NT2/D1 (cell line): Measurements from ENCODE around the gene AKT2.

ENCODE experiments used
- DNase-seq: peaks from one replicate; pipeline ENCODE4 v3.0.0-alpha.2; 2011; ENCODE audit warnings: low read depth, low spot score
- H3K27me3 ChIP-seq: 2 replicates; pipeline ENCODE4 v1.6.0; 2011; ENCODE audit warnings: mild to moderate bottlenecking; ENCODE audit not compliant: insufficient read length, insufficient read depth
- H3K36me3 ChIP-seq: 2 replicates; pipeline ENCODE4 v1.6.1; 2011; ENCODE audit warnings: mild to moderate bottlenecking, low read length, mixed read lengths; ENCODE audit not compliant: insufficient read depth, insufficient read length
- H3K4me1 ChIP-seq: 2 replicates; pipeline ENCODE4 v1.5.1; 2011; ENCODE audit not compliant: insufficient read depth, insufficient read length
- H3K4me3 ChIP-seq: 2 replicates; pipeline ENCODE4 v1.5.1; 2011; ENCODE audit warnings: low read depth; ENCODE audit not compliant: insufficient read length
- H3K9ac ChIP-seq: 2 replicates; pipeline ENCODE4 v1.6.0; 2011; ENCODE audit warnings: low read depth; ENCODE audit not compliant: insufficient read length
- H3K9me3 ChIP-seq: 2 replicates; pipeline ENCODE4 v1.5.1; 2011; ENCODE audit warnings: mild to moderate bottlenecking, low read length; ENCODE audit not compliant: insufficient read depth
- SUZ12 ChIP-seq: IDR thresholded peaks from 2 replicates; pipeline ENCODE4 v1.6.1; 2011; ENCODE audit not compliant: insufficient read length, insufficient read depth; ENCODE audit errors: extremely low read depth
- YY1 ChIP-seq: IDR thresholded peaks from 2 replicates; pipeline ENCODE4 v1.6.1; 2011; ENCODE audit not compliant: insufficient read length, insufficient read depth
- ZNF274 ChIP-seq: IDR thresholded peaks from 2 replicates; pipeline ENCODE4 v1.6.1; 2011; ENCODE audit warnings: mild to moderate bottlenecking, low read depth, low read length

The AKT2 gene

DNA sequence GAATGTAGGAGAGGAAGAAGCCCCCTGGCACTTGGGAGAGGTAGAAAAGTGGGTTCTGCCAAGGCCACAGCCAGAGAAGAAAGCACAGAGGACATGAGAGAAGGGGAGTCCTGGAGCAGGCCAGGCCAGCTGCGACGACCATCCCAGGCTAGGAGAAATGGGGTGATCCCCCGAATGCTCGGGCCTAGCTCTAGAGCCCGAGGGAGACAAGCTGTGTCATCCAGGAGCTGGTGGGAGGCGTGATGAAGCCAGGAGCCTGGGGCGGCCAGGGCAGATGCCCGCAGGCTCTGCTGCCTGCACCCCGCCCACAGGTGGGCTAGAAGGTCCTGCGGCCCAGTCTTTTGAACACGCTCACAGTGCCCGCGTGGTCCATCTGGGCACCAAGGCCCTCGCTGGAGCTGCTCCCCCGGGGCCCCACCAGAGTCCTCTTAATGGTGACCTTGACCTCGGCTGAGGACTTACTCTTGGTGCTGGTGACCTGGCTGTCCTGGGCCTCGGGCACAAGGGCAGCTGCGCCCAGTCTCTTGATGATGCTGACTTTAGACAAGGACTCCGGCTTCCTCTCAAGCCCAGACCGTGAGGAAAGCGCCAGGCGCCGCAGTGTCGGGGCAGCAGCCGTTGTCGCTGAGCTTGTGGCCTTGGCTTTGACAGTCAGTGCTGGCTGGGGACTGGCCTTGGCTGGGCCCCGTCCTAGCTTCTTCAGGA, 36.6 kb upstream of the AKT2 start:
- no peaks in the 10 kb centered on the region for H3K9me3 ChIP-seq
- no peak for TF ChIP-seq SUZ12
- TF ChIP-seq ZNF274 = no peak
- TF ChIP-seq YY1 = no peak
- no peak overlapping the region for H3K9ac ChIP-seq
- H3K4me3 ChIP-seq = no peak overlapping the region
- no peaks in the 10 kb centered on the region for H3K27me3 ChIP-seq
- DNase-seq = no peak
- peaks cover 62% of the 10 kb centered on the region for H3K36me3 ChIP-seq
- H3K4me1 ChIP-seq = peaks cover 6% of the 10 kb centered on the region

DNA sequence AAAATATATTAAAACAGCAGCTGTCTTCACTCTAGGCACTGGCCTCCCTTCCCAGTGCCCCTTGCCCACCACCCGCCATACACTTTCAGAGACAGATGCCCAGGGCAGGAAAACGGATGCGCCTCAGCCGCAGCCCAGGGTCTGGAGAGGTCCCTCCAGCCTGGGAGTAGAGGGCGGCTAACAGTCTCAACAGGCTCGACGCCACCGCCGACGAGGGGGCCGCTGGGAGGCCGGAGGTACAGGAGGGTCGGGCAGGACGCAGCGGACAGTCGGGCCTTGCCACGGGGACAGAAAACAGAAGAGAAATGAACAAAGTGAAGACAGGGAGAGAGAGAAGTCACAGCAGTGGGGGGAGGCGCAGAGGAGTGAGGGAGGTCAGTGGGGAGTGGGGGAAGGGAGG, 35.9 kb upstream of the AKT2 start:
- Histone ChIP-seq H3K36me3 (peaks cover 60% of the 10 kb centered on the region), H3K4me3 (no peak overlapping the region), H3K9ac (no peak overlapping the region), H3K4me1 (peaks cover 6% of the 10 kb centered on the region), H3K9me3 (no peaks in the 10 kb centered on the region), H3K27me3 (no peaks in the 10 kb centered on the region)
- DNase-seq = no peak
- TF ChIP-seq YY1 = no peak
- no peak for TF ChIP-seq ZNF274
- TF ChIP-seq SUZ12 = no peak

GRCh38 chr19:40320558-40320935, 35.4 kb upstream of the AKT2 start:
- DNase-seq = no peak
- Histone ChIP-seq H3K27me3 (no peaks in the 10 kb centered on the region), H3K4me1 (peaks cover 6% of the 10 kb centered on the region), H3K9me3 (no peaks in the 10 kb centered on the region), H3K9ac (no peak overlapping the region), H3K36me3 (peaks cover 57% of the 10 kb centered on the region), H3K4me3 (no peak overlapping the region)
- no peak for TF ChIP-seq SUZ12
- TF ChIP-seq ZNF274 = no peak
- no peak for TF ChIP-seq YY1

GRCh38 chr19:40317338-40317737, 32.2 kb upstream of the AKT2 start:
- Histone ChIP-seq H3K9me3 (no peaks in the 10 kb centered on the region), H3K9ac (no peak overlapping the region), H3K27me3 (no peaks in the 10 kb centered on the region), H3K4me3 (no peak overlapping the region), H3K4me1 (no peaks in the 10 kb centered on the region), H3K36me3 (peaks cover 36% of the 10 kb centered on the region)
- DNase-seq = no peak
- TF ChIP-seq YY1 (no peak), ZNF274 (no peak), SUZ12 (no peak)

GRCh38 chr19:40315812-40316470, 30.8 kb upstream of the AKT2 start:
- TF ChIP-seq ZNF274 = no peak
- TF ChIP-seq SUZ12 = no peak
- no peak for TF ChIP-seq YY1
- no peaks in the 10 kb centered on the region for H3K27me3 ChIP-seq
- no peak overlapping the region for H3K4me3 ChIP-seq
- H3K4me1 ChIP-seq = no peaks in the 10 kb centered on the region
- DNase-seq = no peak
- no peak overlapping the region for H3K9ac ChIP-seq
- no peaks in the 10 kb centered on the region for H3K9me3 ChIP-seq
- H3K36me3 ChIP-seq = peaks cover 22% of the 10 kb centered on the region

GRCh38 chr19:40314656-40315055, 29.5 kb upstream of the AKT2 start:
- H3K4me3 ChIP-seq = no peak overlapping the region
- no peaks in the 10 kb centered on the region for H3K9me3 ChIP-seq
- H3K27me3 ChIP-seq = no peaks in the 10 kb centered on the region
- no peak for TF ChIP-seq ZNF274
- TF ChIP-seq YY1 = no peak
- no peak for TF ChIP-seq SUZ12
- no peak for DNase-seq
- no peak overlapping the region for H3K9ac ChIP-seq
- H3K36me3 ChIP-seq = peaks cover 11% of the 10 kb centered on the region
- H3K4me1 ChIP-seq = no peaks in the 10 kb centered on the region

DNA sequence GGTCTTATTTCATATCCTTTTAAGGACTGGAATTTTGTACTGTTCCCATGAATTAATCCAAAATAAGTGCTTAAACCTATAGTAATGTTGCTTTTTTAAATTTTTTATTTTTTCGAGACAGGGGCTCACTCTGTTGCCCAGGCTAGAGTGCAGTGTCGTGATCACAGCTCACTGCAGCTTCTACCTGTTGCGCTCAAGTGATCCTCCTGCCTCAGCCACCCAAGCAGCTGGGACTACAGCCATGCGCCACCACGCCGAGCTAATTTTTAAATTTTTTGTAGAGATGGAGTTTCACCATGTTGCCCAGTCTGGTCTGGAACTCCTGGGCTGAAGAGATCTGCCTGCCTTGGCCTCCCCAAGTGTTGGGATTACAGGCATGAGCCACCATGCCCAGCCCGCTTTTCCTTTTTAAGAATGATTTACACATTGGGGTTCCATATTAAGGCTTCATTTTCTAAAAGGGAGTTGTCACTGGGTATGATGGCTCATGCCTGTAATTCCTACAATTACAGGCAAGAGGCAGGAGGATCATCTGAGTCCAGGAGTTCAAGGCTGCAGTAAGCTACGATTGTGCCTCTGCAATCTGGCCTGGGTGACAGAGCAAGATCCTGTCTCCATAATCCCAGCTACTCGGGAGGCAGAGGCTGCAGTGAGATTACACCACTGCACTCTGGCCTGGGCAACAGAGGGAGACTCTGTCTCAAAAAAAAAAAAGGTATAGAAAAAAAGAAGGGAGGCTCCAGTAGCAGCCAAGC, 28.3 kb upstream of the AKT2 start:
- no peaks in the 10 kb centered on the region for H3K27me3 ChIP-seq
- no peak for TF ChIP-seq SUZ12
- no peak for TF ChIP-seq YY1
- no peak for TF ChIP-seq ZNF274
- peaks cover 8% of the 10 kb centered on the region for H3K36me3 ChIP-seq
- no peaks in the 10 kb centered on the region for H3K9me3 ChIP-seq
- H3K9ac ChIP-seq = no peak overlapping the region
- H3K4me1 ChIP-seq = no peaks in the 10 kb centered on the region
- DNase-seq = no peak
- H3K4me3 ChIP-seq = no peak overlapping the region
